GM18502 (cell line): ENCODE results near the gene LRRD1.
"Not testable (repeated sequence)": the region's sequence is repeated elsewhere in the genome, so short reads cannot be mapped to it uniquely, and the experiment has no call there.

ENCODE experiments used
- ATAC-seq: cut with Tn5 transposase; IDR thresholded peaks from one replicate; pipeline ENCODE4 v1.9.1; 2021; ENCODE audit warnings: mild to moderate bottlenecking; ENCODE audit not compliant: unreplicated experiment, poor library complexity

The LRRD1 gene

DNA sequence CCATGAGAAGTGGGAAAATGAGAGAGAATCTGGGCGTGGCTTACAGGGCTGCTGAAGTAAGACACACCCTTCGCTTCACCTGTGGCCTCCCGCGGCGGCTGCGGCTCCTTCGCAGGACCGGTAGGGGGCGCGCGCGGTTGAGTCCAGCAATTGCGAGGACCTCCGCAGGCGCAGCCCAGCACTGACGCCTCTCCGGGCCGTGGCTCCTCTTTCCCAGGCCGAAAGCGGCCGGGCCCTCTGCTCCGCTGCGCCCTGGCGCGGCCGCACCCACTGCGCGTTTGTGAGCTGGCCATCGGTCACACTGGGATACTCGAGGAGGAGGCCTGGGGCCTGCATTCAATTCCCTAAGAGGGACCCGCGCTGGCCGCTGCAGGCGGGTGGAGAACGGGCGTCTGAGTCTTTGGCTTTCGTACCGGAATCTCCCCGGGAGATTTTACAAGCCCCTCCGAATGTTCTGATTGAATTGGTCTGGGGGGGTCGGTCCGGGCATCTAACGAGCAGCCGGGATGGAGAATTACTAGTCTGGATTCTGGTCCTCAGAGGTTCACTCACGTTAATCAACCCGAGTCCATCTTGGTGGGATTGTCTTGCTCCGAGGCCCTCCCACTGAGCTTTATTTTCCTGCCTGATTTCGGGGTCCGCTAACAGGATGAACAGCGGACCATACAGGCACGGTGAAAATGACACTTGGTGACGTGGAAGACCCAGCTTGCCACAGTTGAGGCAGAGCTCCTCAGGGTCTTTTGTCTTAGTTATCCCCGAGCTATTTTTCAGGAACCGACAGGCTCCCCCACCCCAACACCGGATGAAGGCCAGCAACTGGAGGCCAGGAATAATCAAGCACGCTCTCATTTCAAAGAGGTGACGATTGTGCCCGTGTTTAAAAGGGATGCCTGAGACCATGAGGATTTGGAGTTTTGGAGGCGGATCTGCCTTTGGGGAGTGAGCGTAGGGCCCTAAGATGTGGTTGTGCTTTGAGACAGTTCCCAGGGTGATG is at the start of gene LRRD1:
TSS of gene LRRD1 (minus strand) at position 215 of the 997 bp plus-strand sequence. CDS start 13,940 bp downstream, outside the sequence.
- ATAC-seq = peak; percentile 99

- no peak for ATAC-seq
These were observed 49.8 kb upstream of the LRRD1 start for GRCh38 chr7:92228742-92229141.

DNA sequence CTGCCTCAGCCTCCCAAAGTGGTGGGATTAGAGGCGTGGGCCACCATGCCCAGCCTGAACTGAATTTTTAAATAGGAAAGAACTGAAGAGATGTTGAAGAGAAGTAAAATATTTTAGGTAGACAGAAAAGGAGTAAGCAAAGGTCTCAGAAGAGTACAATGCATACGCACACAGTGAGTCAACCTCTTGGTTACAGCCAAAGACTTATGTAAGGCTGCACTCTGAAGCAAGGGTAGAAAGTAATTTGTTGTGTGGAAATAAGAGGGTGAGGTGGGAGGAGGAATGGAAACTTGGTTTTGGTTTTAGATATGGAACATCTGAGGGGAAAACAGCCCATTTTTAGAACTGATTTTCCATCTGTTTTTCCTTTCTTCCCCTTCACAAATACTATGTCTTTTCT is 49.2 kb upstream of the LRRD1 start:
- ATAC-seq = no peak

GRCh38 chr7:92226981-92227380 is 48.0 kb upstream of the LRRD1 start:
- ATAC-seq = no peak

DNA sequence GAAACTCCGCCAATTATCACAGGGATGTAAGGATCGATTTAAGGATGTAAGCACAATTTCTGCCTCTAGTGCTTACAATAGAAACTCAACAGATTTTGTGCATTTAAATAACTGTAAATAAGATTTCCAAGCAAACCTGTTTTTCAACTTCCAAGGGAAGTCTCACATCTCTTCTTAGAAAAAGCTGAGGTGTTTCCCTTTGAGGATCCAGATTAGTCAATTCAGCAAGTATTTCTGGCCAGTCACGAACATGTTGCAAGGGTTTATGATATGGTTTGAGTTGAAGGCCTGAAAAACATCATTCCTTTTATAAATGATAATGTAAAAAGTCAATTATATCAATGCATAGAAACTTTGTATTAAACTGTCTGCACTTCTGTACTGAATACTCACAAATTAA is 42.8 kb upstream of the LRRD1 start:
- ATAC-seq = no peak

- ATAC-seq = no peak
These were observed 27.7 kb upstream of the LRRD1 start for GRCh38 chr7:92206672-92207071.

- no peak for ATAC-seq
These were observed 27.0 kb upstream of the LRRD1 start for GRCh38 chr7:92205987-92206386.

DNA sequence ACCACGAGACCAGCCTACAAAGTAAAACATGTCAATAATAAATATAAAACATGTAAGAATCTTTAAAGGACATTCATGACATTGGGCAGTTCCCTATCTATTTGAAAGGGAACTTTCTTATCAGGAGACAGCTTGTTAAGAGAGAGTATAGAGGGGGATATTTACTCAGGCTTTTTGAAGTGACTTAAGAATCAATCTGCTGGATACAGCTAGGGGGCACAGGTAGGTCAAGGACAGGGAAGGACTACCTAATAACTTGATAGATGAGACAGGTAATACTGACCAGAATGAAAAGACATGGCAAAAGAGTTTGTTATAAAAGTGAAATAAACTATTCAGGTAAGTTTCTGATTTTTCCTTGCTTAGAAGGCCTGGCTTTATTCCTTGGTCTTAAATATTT is 21.8 kb upstream of the LRRD1 start:
- no peak for ATAC-seq

- ATAC-seq = no peak
These were observed 13.4 kb upstream of the LRRD1 start for GRCh38 chr7:92192326-92192725.

GRCh38 chr7:92189246-92189645 is 10.3 kb upstream of the LRRD1 start:
- not testable (repeated sequence) for ATAC-seq

DNA sequence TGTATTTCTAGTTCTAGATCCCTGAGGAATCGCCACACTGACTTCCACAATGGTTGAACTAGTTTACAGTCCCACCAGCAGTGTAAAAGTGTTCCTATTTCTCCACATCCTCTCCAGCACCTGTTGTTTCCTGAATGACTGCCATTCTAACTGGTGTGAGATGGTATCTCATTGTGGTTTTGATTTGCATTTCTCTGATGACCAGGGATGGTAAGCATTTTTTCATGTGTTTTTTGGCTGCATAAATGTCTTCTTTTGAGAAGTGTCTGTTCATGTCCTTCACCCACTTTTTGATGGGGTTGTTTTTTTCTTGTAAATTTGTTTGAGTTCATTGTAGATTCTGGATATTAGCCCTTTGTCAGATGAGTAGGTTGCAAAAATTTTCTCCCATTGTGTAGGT is 5.4 kb upstream of the LRRD1 start:
- not testable (repeated sequence) for ATAC-seq

- ATAC-seq = no peak
These were observed 1.6 kb downstream of the LRRD1 start for GRCh38 chr7:92177362-92177761.

DNA sequence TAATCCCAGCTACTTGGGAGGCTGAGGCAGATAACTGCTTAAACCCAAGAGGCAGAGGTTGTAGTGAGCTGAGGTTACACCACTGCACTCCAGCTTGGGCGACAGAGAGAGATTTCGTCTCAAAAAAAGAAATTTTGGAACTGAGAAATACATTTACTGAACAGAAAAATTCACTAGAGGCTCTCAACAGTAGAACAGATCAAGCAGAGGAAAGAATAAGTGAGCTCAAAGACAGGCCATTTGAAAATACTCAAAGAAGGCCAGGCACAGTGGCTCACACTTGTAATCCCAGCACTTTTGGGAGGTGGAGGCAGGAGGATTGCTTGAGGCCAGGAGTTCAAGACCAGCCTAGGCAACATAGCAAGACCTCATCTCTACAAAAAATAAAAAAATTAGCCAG is 9.4 kb downstream of the LRRD1 start:
- not testable (repeated sequence) for ATAC-seq

GRCh38 chr7:92161271-92161670 is 17.7 kb downstream of the LRRD1 start:
- ATAC-seq = no peak

DNA sequence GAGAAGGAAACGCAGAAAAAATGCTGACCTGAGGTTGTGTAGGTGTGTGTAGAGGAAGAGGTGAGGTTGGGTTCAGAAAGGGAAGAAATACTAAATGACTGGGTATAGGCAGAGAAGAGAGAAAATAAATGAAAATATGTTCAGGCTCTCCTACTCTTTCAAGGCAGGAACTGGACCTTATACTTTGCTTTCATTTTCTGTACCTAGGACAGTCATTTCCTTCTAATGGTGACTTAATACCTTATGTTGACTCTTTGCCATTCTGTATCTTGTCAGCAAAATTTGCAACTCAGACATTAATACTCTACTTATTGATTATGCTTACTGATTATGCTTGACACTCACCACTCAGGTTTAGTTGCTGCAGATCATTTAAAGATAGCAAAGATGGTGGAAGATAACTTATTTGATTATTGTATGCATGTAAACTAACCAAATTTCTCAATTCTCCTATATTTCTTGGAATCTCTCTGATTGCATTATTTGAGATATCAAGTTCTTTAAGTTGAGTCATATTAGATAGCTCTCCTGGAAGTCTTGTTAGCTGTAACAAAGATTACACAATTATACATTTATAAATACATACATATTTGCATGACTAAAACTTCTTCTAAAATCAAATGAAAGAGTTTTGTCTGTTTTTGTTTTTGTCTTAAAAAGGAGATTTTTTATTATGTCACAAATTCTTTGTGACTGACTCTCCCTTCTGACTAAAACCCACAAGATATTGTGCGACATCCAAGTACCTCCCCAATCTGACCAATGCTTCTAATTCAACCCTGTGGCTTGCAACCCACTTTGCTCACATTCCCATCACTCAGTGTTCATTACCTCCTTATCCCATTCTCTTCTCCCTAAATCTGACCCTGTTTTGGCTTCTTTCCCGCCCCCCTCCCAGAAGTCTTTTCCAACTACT is 20.0 kb downstream of the LRRD1 start:
- peak; percentile 77 for ATAC-seq

GRCh38 chr7:92156990-92157389 is 22.0 kb downstream of the LRRD1 start:
- ATAC-seq = no peak

GRCh38 chr7:92155108-92155739 is 23.7 kb downstream of the LRRD1 start:
- ATAC-seq = no peak

- no peak for ATAC-seq
These were observed 28.4 kb downstream of the LRRD1 start for GRCh38 chr7:92150450-92151017.

- ATAC-seq = no peak
These were observed 29.2 kb downstream of the LRRD1 start for GRCh38 chr7:92149736-92150239.
